GM04503 (cell line): ENCODE measurements around the gene PPP3CA.

Source experiments
- DNase-seq: peaks from one replicate; pipeline ENCODE4 v3.0.0-alpha.2; 2012; ENCODE audit warnings: low read depth

The PPP3CA gene

GRCh38 chr4:101288365-101289145, 58.8 kb downstream of the PPP3CA start:
- DNase-seq: no peak

GRCh38 chr4:101287324-101287723, 60.0 kb downstream of the PPP3CA start:
- no peak for DNase-seq

GRCh38 chr4:101286663-101287062, 60.7 kb downstream of the PPP3CA start:
- no peak for DNase-seq

GRCh38 chr4:101285985-101286384, 61.3 kb downstream of the PPP3CA start:
- DNase-seq: no peak

GRCh38 chr4:101284546-101284945, 62.8 kb downstream of the PPP3CA start:
- peak; percentile 34 for DNase-seq

GRCh38 chr4:101283434-101283833, 63.9 kb downstream of the PPP3CA start:
- no peak for DNase-seq

GRCh38 chr4:101282076-101282844, 65.1 kb downstream of the PPP3CA start:
- DNase-seq: no peak

- DNase-seq: no peak
These were observed 66.3 kb downstream of the PPP3CA start for GRCh38 chr4:101280866-101281600.

GRCh38 chr4:101279377-101279871, 67.9 kb downstream of the PPP3CA start:
- DNase-seq: peak; percentile 95

- DNase-seq: no peak
These were observed 69.7 kb downstream of the PPP3CA start for GRCh38 chr4:101277671-101278070.

GRCh38 chr4:101276661-101277060, 70.7 kb downstream of the PPP3CA start:
- no peak for DNase-seq

GRCh38 chr4:101274888-101275752, 72.2 kb downstream of the PPP3CA start:
- DNase-seq: no peak

- no peak for DNase-seq
These were observed 75.8 kb downstream of the PPP3CA start for GRCh38 chr4:101271516-101271915.

- no peak for DNase-seq
These were observed 77.6 kb downstream of the PPP3CA start for GRCh38 chr4:101269682-101270081.

- no peak for DNase-seq
These were observed 81.5 kb downstream of the PPP3CA start for GRCh38 chr4:101265816-101266172.

GRCh38 chr4:101264993-101265815, 82.1 kb downstream of the PPP3CA start:
- DNase-seq: no peak

GRCh38 chr4:101264512-101264911, 82.8 kb downstream of the PPP3CA start:
- no peak for DNase-seq

- DNase-seq: no peak
These were observed 84.6 kb downstream of the PPP3CA start for GRCh38 chr4:101262683-101263082.

GRCh38 chr4:101259876-101260275, 87.5 kb downstream of the PPP3CA start:
- DNase-seq: no peak

GRCh38 chr4:101258883-101259282, 88.4 kb downstream of the PPP3CA start:
- DNase-seq: peak; percentile 23

- DNase-seq: no peak
These were observed 91.1 kb downstream of the PPP3CA start for GRCh38 chr4:101256222-101256621.
